NCI-H1930 (cell line): Measurements from ENCODE around the gene MYO1E.

Source experiments
- DNase-seq, 2 experiments: peaks; one replicate each; lab custom pipeline; 2025; lab: John Stamatoyannopoulos, UW

MYO1E gene

GRCh38 chr15:59315914-59316451 is 56.7 kb downstream of the MYO1E start:
- DNase-seq: no peak

- DNase-seq: no peak
Measured at GRCh38 chr15:59313641-59314332, 58.9 kb downstream of the MYO1E start.

GRCh38 chr15:59312205-59312604 is 60.5 kb downstream of the MYO1E start:
- DNase-seq: no peak

GRCh38 chr15:59311195-59311594 is 61.5 kb downstream of the MYO1E start:
- no peak for DNase-seq

GRCh38 chr15:59309405-59309804 is 63.3 kb downstream of the MYO1E start:
- no peak for DNase-seq

- DNase-seq: no peak
Measured at GRCh38 chr15:59307165-59307537, 65.5 kb downstream of the MYO1E start.

GRCh38 chr15:59306520-59307164 is 66.0 kb downstream of the MYO1E start:
- no peak for DNase-seq

- DNase-seq: no peak
Measured at GRCh38 chr15:59304807-59305206, 67.9 kb downstream of the MYO1E start.

- DNase-seq: no peak
Measured at GRCh38 chr15:59304034-59304795, 68.5 kb downstream of the MYO1E start.

- DNase-seq: no peak
Measured at GRCh38 chr15:59303633-59304032, 69.0 kb downstream of the MYO1E start.

GRCh38 chr15:59303136-59303535 is 69.5 kb downstream of the MYO1E start:
- no peak for DNase-seq

- no peak for DNase-seq
Measured at GRCh38 chr15:59301527-59301926, 71.1 kb downstream of the MYO1E start.

- DNase-seq: no peak
Measured at GRCh38 chr15:59300618-59301139, 72.0 kb downstream of the MYO1E start.

GRCh38 chr15:59299929-59300617 is 72.6 kb downstream of the MYO1E start:
- DNase-seq: no peak

- no peak for DNase-seq
Measured at GRCh38 chr15:59298854-59299250, 73.8 kb downstream of the MYO1E start.

GRCh38 chr15:59298225-59298853 is 74.3 kb downstream of the MYO1E start:
- no peak for DNase-seq

GRCh38 chr15:59296181-59296617 is 76.5 kb downstream of the MYO1E start:
- DNase-seq: no peak

- no peak for DNase-seq
Measured at GRCh38 chr15:59295261-59296001, 77.2 kb downstream of the MYO1E start.

- DNase-seq: no peak
Measured at GRCh38 chr15:59294574-59295260, 78.0 kb downstream of the MYO1E start.
